K562 (cell line): ENCODE data around the gene GADD45G. TPM values are rescaled to one million over a fixed set of nuclear protein-coding genes. Genes with fewer than 3 reads are reported as not detected.

Experiments
- ATAC-seq: fragments of 200-7000 bp; cut with Tn5 transposase; 3 replicates; pipeline ENCODE4 v1.9.1; 2020; ENCODE audit warnings: moderate library complexity
- BruUV-seq: library from RNA; stranded (reverse); fragments of 400-500 nt; replicated peaks from 2 replicates; lab custom pipeline; 2021; lab: Mats Ljungman, UMichigan
- CTCF ChIA-PET: fragments of 300-600 bp; formaldehyde crosslinking; extraction: SDS; loops from one replicate; lab custom pipeline; 2021; ENCODE audit warnings: low intra/inter-chr PET ratio; lab: Yijun Ruan, JAX
- POLR2A ChIA-PET: fragments of 300-600, 350-650 bp; sonication (Branson Sonifier 250); formaldehyde crosslinking; extraction: SDS; loops from one replicate; lab custom pipeline; 2021; ENCODE audit warnings: antibody characterized with exemption, inconsistent platforms; lab: Yijun Ruan, JAX
- DNase-seq, 4 experiments: peaks; one replicate each; pipeline versions ENCODE4 v3.0.0 to v3.0.0-alpha.2; 2011 to 2018; ENCODE audit warnings: low spot score in 3 of 4, mixed read lengths in 3 of 4; ENCODE audit errors: extremely low read depth in 1 of 4
- FAIRE-seq: peaks from 2 replicates; lab custom pipeline; 2011; peaks lifted over from hg19 to GRCh38; lab: Jason Lieb, UNC
- H2AFZ ChIP-seq: 2 replicates; pipeline ENCODE4 v1.6.0; 2011; ENCODE audit warnings: low read depth, low read length, control low read depth, inconsistent platforms
- H3K27ac ChIP-seq: fragments of 200-600 bp; 3 replicates; pipeline ENCODE4 v1.8.0; 2011; ENCODE audit warnings: low read depth, mild to moderate bottlenecking, control low read depth, inconsistent platforms, low read length, moderate library complexity, mixed read lengths; ENCODE audit errors: extremely low read depth
- H3K27me3 ChIP-seq, 2 experiments: fragments of 300-600 bp in 1 of 2; 2 replicates in 1 of 2; 3 replicates in 1 of 2; pipeline versions ENCODE4 v1.6.0 to v1.8.0; 2011; ENCODE audit warnings: inconsistent platforms in 2 of 2, low read length in 2 of 2, mild to moderate bottlenecking in 1 of 2, mixed read lengths in 1 of 2, moderate library complexity in 1 of 2; ENCODE audit not compliant: control insufficient read depth in 2 of 2, insufficient read depth in 2 of 2
- H3K36me3 ChIP-seq: fragments of 300-600 bp; 3 replicates; pipeline ENCODE4 v1.8.0; 2011; ENCODE audit warnings: mild to moderate bottlenecking, low read length, inconsistent platforms; ENCODE audit not compliant: control insufficient read depth, insufficient read depth
- H3K4me1 ChIP-seq, 2 experiments: fragments of 200-600 bp in 1 of 2; replicated peaks in 1 of 2; 2 replicates in 1 of 2; 3 replicates in 1 of 2; pipeline versions ENCODE4 v1.5.1 to v1.8.0; 2011; ENCODE audit warnings: inconsistent platforms in 2 of 2, low read length in 2 of 2, mild to moderate bottlenecking in 1 of 2, mixed read lengths in 1 of 2, moderate library complexity in 1 of 2; ENCODE audit not compliant: control insufficient read depth in 2 of 2, insufficient read depth in 2 of 2
- H3K4me2 ChIP-seq: 2 replicates; pipeline ENCODE4 v1.6.1; 2011; ENCODE audit warnings: low read length, control low read depth, inconsistent platforms, mixed read lengths; ENCODE audit not compliant: insufficient read depth
- H3K4me3 ChIP-seq: fragments of 200-600 bp; sonication (generic), shearing (Covaris generic); 2 replicates; pipeline ENCODE4 v1.5.1; 2016; ENCODE audit warnings: control low read depth, inconsistent platforms
- H3K79me2 ChIP-seq: fragments of 200-600 bp; 3 replicates; pipeline ENCODE4 v1.8.0; 2011; ENCODE audit warnings: low read length, inconsistent platforms; ENCODE audit not compliant: control insufficient read depth, insufficient read depth
- H3K9ac ChIP-seq, 2 experiments: 2 replicates each; pipeline versions ENCODE4 v1.6.0 to v1.6.1; 2011; ENCODE audit warnings: low read depth in 2 of 2, low read length in 2 of 2, control low read depth in 1 of 2, inconsistent platforms in 1 of 2, mild to moderate bottlenecking in 1 of 2, mixed read lengths in 1 of 2; ENCODE audit not compliant: insufficient read depth in 1 of 2
- H3K9me1 ChIP-seq: one replicate; pipeline ENCODE4 v1.6.0; 2011; ENCODE audit warnings: inconsistent platforms, mild to moderate bottlenecking, low read length, moderate library complexity; ENCODE audit not compliant: control insufficient read depth, insufficient read depth
- H3K9me3 ChIP-seq: replicated peaks from 2 replicates; pipeline ENCODE4 v1.5.1; 2011; ENCODE audit warnings: low read depth, low read length, inconsistent platforms; ENCODE audit not compliant: control insufficient read depth, insufficient read depth
- H4K20me1 ChIP-seq: replicated peaks from 2 replicates; pipeline ENCODE4 v1.6.1; 2011; ENCODE audit warnings: low read length, inconsistent platforms, mixed read lengths; ENCODE audit not compliant: control insufficient read depth, insufficient read depth
- GTF2A2 ChIP-seq: IDR thresholded peaks from 2 replicates; pipeline ENCODE4 v1.6.1; 2016; ENCODE audit warnings: mild to moderate bottlenecking, missing genetic modification characterization, missing compliant biosample characterization
- KAT7 ChIP-seq: sonication (generic); formaldehyde crosslinking; IDR thresholded peaks from 2 replicates; pipeline ENCODE4 v1.8.0; 2022; ENCODE audit warnings: missing genetic modification reagents, mild to moderate bottlenecking, borderline replicate concordance
- NCOA1 ChIP-seq: fragments of 450-650 bp; IDR thresholded peaks from 2 replicates; pipeline ENCODE4 v1.6.1; 2016; ENCODE audit warnings: low read depth
- NFE2 ChIP-seq: IDR thresholded peaks from 2 replicates; pipeline ENCODE4 v1.6.1; 2014; ENCODE audit warnings: antibody characterized with exemption, low read depth
- ZNF197 ChIP-seq: fragments of 200-800 bp; sonication (Bioruptor generic); IDR thresholded peaks from 2 replicates; pipeline ENCODE4 v1.6.1; 2016; ENCODE audit warnings: low read depth, missing genetic modification characterization, missing compliant biosample characterization
- WGBS: fragments of 100-300 bp; shearing (Covaris generic); methylation state at CpG from one replicate; pipeline ENCODE4 v1.1.6; 2016; ENCODE audit warnings: low coverage, mixed read lengths; ENCODE audit not compliant: insufficient coverage; ENCODE audit errors: missing lambda C conversion rate; 5-methylcytosine and 5-hydroxymethylcytosine counted together
- in situ Hi-C: fragments of 300-500 bp; cut with MboI; formaldehyde crosslinking; loops from 4 replicates; pipeline ENCODE4 v1.15.0; 2018; ENCODE audit warnings: inconsistent platforms, mixed read lengths
- intact Hi-C: fragments of 100-400 bp; cut with micrococcal nuclease; formaldehyde crosslinking; loops from 2 replicates; pipeline ENCODE4 v1.14.2; 2022
- polyA plus RNA-seq, 8 experiments: library from polyadenylated mRNA; depleted of rRNA in 4 of 8; stranded (reverse) in 5 of 8; unstranded in 3 of 8; fragments of >200 nt; fragmentation: Nextera tagmentation in 2 of 8; fragmentation: Illumina TruSeq in 1 of 8; extraction: Ambion mirVana in 2 of 8; extraction: Trizol in 1 of 8; gene quantifications; 2 replicates each; pipeline versions ENCODE4 v1.2.1 to v1.2.3, GENCODE V29; 2011 to 2014; ENCODE audit warnings: inconsistent platforms in 1 of 8, missing spikeins in 1 of 8
- total RNA-seq, 7 experiments: library from RNA; depleted of rRNA in 6 of 7; stranded (reverse); fragments of >200 nt in 6 of 7; fragmentation: Illumina TruSeq in 2 of 7; extraction: Trizol in 2 of 7; gene quantifications; 2 replicates each; pipeline versions ENCODE4 v1.2.1 to v1.2.3, GENCODE V29; 2011 to 2021; ENCODE audit warnings: low replicate concordance in 1 of 7

The GADD45G gene
- total and polyA plus RNA-seq, 9 of the 15 experiments (the other 6 are each of a cell fraction or from before 2014, with no cell fraction given), result 0.20 to 0.34 TPM; not detected in 7

- Histone ChIP-seq H3K4me2 (no peak overlapping the region), H3K79me2 (no peaks in the 10 kb centered on the region), H4K20me1 (no peaks in the 10 kb centered on the region), H2AFZ (no peak overlapping the region), H3K36me3 (no peaks in the 10 kb centered on the region), H3K4me3 (no peak overlapping the region), H3K27me3 (peaks cover 0 to 19% of the 10 kb centered on the region in 2 experiments; a peak in 3 of 5 replicates), H3K27ac (no peak overlapping the region), H3K9me1 (no peaks in the 10 kb centered on the region), H3K4me1 (no peaks in the 10 kb centered on the region), H3K9ac (no peak overlapping the region), H3K9me3 (no peaks in the 10 kb centered on the region)
- ChIA-PET CTCF (no interaction called here), POLR2A (interaction anchor here (0.8 to 1.2 kb wide), 2 partner anchors 9 to 296 kb away, joined by 3 read pairs; no protein-coding TSS in a partner anchor)
- 0% methylated on average over 7 of the region's 7 CpGs for WGBS
- no peak for TF ChIP-seq NCOA1
- TF ChIP-seq ZNF197 (CRISPR knock-in tag), result no peak
- FAIRE-seq, result no peak
- ATAC-seq, result no peak
- BruUV-seq, result no TSS peak
- in situ Hi-C loops, result no loop called here
- intact Hi-C loops, result no loop called here
- DNase-seq, result no peak
These were observed 27.5 kb downstream of the GADD45G start for GRCh38 chr9:89632192-89632733.

DNA sequence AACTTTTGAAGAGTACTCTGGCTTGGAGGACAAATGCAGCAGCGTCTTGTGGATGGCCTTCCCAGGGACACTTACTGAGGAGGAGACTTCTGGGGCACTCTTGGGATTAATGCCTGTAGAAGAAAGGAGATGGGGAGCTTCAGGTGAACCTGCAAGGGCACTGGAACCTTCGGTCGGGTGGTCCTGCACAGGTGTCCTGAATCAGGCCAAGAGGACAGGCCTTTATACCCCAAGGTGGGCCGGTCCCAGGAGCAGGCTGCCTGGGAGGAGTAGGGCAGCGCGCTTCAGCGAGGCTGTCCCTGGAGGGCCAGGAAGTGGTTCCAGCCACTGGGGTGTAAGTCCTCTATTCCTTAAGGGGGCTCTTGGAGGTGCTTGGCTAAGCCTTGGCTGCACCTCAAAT, 27.9 kb downstream of the GADD45G start:
- CTCF ChIA-PET, result no interaction called here
- Histone ChIP-seq H3K9me3 (no peaks in the 10 kb centered on the region), H3K4me2 (no peak overlapping the region), H3K27ac (no peak overlapping the region), H3K79me2 (no peaks in the 10 kb centered on the region), H3K9ac (no peak overlapping the region), H3K9me1 (no peaks in the 10 kb centered on the region), H3K27me3 (peaks cover 0 to 16% of the 10 kb centered on the region in 2 experiments; a peak in 2 of 5 replicates), H2AFZ (no peak overlapping the region), H3K4me3 (no peak overlapping the region), H4K20me1 (no peaks in the 10 kb centered on the region), H3K4me1 (no peaks in the 10 kb centered on the region), H3K36me3 (no peaks in the 10 kb centered on the region)
- WGBS, result 1% methylated on average over 7 of the region's 7 CpGs
- no peak for ATAC-seq
- intact Hi-C loops (no loop called here), in situ Hi-C loops (no loop called here)
- no peak for TF ChIP-seq GTF2A2 (tag)
- TF ChIP-seq NFE2, result no peak
- no peak for TF ChIP-seq KAT7 (CRISPR knock-in tag)
- no TSS peak for BruUV-seq
- DNase-seq, result no peak
- POLR2A ChIA-PET, result interaction anchor here (1.2 kb wide), 1 partner anchor 10 kb away, joined by 3 read pairs; no protein-coding TSS in a partner anchor
- FAIRE-seq, result no peak
